BJ (cell line): ENCODE data around the gene SIGLEC9. TPM values are rescaled to one million over a fixed set of nuclear protein-coding genes. Genes with fewer than 3 reads are reported as not detected.

ENCODE experiments used
- CTCF ChIA-PET: fragments of 350-600 bp; formaldehyde crosslinking; extraction: SDS; loops from one replicate; lab custom pipeline; 2021; ENCODE audit warnings: antibody characterized with exemption, inconsistent platforms; lab: Yijun Ruan, JAX
- POLR2A ChIA-PET: fragments of 300-600 bp; sonication (Branson Sonifier 250); formaldehyde crosslinking; extraction: SDS; loops from one replicate; lab custom pipeline; 2021; ENCODE audit warnings: antibody characterized with exemption; lab: Charles Lee
- DNase-seq: peaks from one replicate; pipeline ENCODE4 v3.0.0-alpha.2; 2011; ENCODE audit warnings: low read depth
- H3K27me3 ChIP-seq: 2 replicates; pipeline ENCODE4 v1.6.0; 2011; ENCODE audit warnings: low read length; ENCODE audit not compliant: control insufficient read depth, insufficient read depth
- H3K36me3 ChIP-seq: 2 replicates; pipeline ENCODE4 v1.5.1; 2011; ENCODE audit warnings: low read length; ENCODE audit not compliant: control insufficient read depth, insufficient read depth
- H3K4me3 ChIP-seq: 2 replicates; pipeline ENCODE4 v1.5.1; 2011; ENCODE audit warnings: low read depth, mild to moderate bottlenecking, control low read depth, low read length
- polyA plus RNA-seq: library from polyadenylated mRNA; depleted of rRNA; stranded (reverse); fragments of >200 nt; gene quantifications from 2 replicates; pipeline ENCODE4 v1.2.3, GENCODE V29; 2011
- TF ChIP-seq, protein P1 (sequence below): IDR thresholded peaks from 2 replicates; pipeline ENCODE4 v1.5.1; 2011; ENCODE audit warnings: low read depth, mild to moderate bottlenecking, control low read depth, inconsistent platforms, low read length, moderate library complexity; ENCODE audit not compliant: insufficient read depth

Gene SIGLEC9
- polyA plus RNA-seq, 1 experiment: not detected

DNA sequence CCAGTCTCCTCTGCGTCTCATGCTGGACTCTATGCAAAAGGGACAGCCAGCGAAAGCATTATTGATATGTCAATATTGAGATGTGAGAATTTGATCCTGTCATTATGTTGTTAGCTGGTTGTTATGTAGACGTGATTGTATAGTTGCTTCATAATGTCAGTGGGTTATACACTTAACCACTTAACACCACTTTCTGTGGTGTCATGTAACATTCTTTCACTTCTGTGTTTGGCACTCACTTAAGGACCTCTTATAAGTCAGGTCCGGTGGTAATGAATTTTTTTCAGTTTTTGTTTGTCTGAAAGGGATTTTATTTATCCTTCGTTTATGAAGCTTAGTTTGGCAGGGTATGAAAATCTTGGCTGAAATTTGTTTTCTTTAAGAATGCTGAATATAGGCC is 10.3 kb downstream of the SIGLEC9 start:
- no peak for DNase-seq
- no peaks in the 10 kb centered on the region for H3K27me3 ChIP-seq
- ChIA-PET CTCF (interaction anchor here (0.7 kb wide), 1 partner anchor 118 kb away, joined by 3 read pairs; no protein-coding TSS in a partner anchor), POLR2A (no interaction called here)
- H3K4me3 ChIP-seq: no peak overlapping the region
- TF ChIP-seq, protein P1, sequence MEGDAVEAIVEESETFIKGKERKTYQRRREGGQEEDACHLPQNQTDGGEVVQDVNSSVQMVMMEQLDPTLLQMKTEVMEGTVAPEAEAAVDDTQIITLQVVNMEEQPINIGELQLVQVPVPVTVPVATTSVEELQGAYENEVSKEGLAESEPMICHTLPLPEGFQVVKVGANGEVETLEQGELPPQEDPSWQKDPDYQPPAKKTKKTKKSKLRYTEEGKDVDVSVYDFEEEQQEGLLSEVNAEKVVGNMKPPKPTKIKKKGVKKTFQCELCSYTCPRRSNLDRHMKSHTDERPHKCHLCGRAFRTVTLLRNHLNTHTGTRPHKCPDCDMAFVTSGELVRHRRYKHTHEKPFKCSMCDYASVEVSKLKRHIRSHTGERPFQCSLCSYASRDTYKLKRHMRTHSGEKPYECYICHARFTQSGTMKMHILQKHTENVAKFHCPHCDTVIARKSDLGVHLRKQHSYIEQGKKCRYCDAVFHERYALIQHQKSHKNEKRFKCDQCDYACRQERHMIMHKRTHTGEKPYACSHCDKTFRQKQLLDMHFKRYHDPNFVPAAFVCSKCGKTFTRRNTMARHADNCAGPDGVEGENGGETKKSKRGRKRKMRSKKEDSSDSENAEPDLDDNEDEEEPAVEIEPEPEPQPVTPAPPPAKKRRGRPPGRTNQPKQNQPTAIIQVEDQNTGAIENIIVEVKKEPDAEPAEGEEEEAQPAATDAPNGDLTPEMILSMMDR: no peak
- H3K36me3 ChIP-seq: no peaks in the 10 kb centered on the region

DNA sequence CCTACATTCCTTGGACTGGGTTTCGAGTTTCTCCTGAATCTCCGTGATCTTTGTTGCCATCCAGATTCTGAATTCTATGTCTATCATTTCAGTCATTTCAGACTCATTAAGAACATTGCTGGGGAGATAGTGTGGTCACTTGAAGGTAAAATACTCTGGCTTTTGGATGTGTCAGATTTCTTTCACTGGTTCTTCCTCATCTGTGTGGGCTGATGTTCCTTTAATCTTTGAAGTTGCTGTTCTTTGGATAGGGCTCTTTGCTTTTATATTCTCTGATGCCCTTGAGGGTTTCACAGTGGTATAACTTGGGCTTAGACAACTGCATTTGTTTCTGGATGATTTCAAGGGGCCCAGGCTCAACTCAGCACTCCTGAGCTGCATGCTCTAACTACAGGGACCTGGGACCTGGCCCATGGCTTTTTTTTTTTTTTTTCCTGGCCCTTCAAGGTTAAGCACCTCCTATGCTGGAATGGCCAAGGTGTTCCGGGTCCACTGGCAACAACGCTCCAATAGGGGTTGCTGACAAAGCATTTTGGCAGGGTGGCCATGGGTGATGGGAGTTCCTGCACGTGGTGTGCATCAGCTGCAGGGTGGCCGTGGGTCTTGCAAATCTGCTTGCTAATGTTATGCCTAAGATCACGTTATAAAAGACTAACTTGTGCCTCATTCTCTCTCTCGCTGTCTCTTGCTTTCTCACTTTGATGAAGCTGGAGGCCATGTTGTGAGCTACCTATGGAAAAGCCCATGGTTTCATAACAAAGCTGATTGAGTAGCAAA is 11.5 kb downstream of the SIGLEC9 start:
- POLR2A ChIA-PET: no interaction called here
- no peaks in the 10 kb centered on the region for H3K36me3 ChIP-seq
- CTCF ChIA-PET: interaction anchor here (0.6 kb wide), 1 partner anchor 308 kb away, joined by 3 read pairs; no protein-coding TSS in a partner anchor
- H3K4me3 ChIP-seq: no peak overlapping the region
- no peak for DNase-seq
- H3K27me3 ChIP-seq: no peaks in the 10 kb centered on the region
- TF ChIP-seq, protein P1: no peak

DNA sequence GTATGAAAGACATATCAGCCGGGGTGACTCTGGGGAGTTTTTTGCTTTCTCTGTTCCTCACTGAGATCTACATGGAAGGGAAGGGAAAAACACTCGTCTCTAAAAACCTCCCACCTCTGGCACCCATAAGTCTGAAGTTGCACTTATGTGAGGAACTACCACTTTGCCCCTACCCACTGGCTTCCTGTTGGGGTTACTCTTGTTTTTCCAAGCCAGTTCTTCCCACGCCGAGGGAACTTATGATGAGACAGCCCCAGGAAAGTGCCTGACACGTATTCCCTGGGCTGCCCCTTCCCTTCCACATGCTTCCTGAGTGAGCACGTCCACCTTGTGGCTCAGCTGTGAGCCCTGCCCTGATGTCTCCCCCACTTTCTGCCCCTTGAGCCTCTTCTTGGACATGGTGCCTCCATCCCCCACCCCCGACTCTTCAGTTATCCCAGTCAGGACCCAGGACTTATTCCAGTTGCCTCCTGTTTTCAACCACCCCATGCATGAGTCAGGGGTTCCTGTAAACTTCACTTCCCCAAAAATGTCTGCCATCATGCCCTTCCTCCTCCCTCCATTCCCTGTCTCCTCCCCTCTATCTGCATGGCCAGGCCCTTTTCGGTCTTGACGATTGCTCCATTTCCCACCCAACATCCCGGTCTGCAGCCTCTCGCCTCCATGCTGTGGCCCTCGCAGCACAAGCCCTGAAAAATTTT is 12.3 kb downstream of the SIGLEC9 start:
- CTCF ChIA-PET: no interaction called here
- Histone ChIP-seq H3K4me3 (no peak overlapping the region), H3K27me3 (no peaks in the 10 kb centered on the region), H3K36me3 (no peaks in the 10 kb centered on the region)
- no peak for DNase-seq
- TF ChIP-seq, protein P1: no peak
- POLR2A ChIA-PET: no interaction called here

DNA sequence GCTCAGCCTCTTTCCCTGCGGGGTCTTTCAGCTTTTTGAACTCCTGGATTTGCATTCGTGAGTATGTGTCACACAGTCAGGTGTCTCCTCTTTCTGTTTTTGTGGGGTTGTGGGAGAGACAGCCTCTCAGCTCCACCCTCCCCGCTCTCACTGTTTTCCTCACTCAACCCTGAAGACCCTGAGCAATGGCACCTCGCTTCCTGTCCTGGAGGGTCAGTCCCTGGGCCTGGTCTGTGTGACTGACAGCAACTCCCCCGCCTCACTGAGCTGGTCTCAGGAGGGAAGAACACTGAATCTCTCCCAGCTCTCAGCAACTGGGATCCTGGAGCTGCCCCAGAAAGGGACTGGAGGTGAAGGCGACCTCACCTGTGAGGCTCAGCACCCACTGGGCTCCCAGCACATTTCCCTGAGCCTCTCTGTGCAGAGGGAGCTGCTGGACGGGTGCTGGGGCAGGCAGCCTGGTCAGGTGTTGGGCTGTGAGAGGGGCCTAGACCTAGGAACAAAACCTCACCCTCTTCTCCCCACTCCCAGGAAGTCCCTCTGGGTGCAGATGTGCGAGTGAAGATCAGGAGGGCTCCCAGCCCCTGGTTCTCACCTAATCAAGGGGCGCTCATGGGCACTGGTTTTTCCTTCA is 13.2 kb downstream of the SIGLEC9 start:
- H3K36me3 ChIP-seq: no peaks in the 10 kb centered on the region
- POLR2A ChIA-PET: no interaction called here
- no peak for DNase-seq
- H3K4me3 ChIP-seq: no peak overlapping the region
- TF ChIP-seq, protein P1: no peak
- no peaks in the 10 kb centered on the region for H3K27me3 ChIP-seq
- CTCF ChIA-PET: no interaction called here

DNA sequence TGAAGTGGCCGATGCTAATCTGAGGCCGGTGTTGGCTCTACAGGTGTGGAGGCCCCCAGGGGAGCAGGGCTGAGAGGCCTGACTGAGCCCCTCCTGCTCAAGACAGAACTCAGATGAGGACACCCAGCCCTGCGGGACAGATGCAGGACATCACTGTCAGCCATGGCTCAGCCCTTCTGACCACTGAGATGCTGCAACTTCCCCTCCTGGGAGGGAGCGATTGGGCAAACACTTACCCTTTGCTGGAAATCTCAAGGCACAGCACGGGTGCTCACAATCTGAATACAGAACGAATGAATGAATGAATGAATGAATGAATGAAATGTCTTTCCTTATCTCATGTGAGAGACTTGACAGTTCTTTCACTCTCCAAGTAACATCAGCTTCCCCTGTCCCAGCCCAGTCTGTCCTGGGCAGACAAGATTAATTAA is 13.9 kb downstream of the SIGLEC9 start:
- no peak for DNase-seq
- ChIA-PET CTCF (no interaction called here), POLR2A (no interaction called here)
- Histone ChIP-seq H3K36me3 (no peaks in the 10 kb centered on the region), H3K27me3 (no peaks in the 10 kb centered on the region), H3K4me3 (no peak overlapping the region)
- TF ChIP-seq, protein P1: no peak
